HCT116 (cell line): ENCODE results near the gene POLR2J.
"Not testable (repeated sequence)": the region's sequence is repeated elsewhere in the genome, so short reads cannot be mapped to it uniquely, and the experiment has no call there.

Experiments used
- CBX3 ChIP-seq: IDR thresholded peaks from 2 replicates; pipeline ENCODE4 v1.6.1; 2012; ENCODE audit warnings: low read depth
- CTCF ChIP-seq, 3 experiments: fragments of 200-600 bp in 1 of 3; sonication (generic) in 1 of 3; IDR thresholded peaks in 2 of 3; conservative IDR thresholded peaks in 1 of 3; 2 replicates each; pipeline ENCODE4 v1.5.1; 2012 to 2017; ENCODE audit warnings: low read depth in 2 of 3, low read length in 2 of 3, antibody characterized with exemption in 1 of 3, borderline replicate concordance in 1 of 3, control low read depth in 1 of 3, mild to moderate bottlenecking in 1 of 3, mixed read lengths in 1 of 3, mixed run types in 1 of 3, moderate library complexity in 1 of 3; ENCODE audit not compliant: insufficient read depth in 1 of 3
- EGR1 ChIP-seq: IDR thresholded peaks from 2 replicates; pipeline ENCODE4 v1.6.1; 2012; ENCODE audit warnings: low read depth
- ELF1 ChIP-seq: IDR thresholded peaks from 2 replicates; pipeline ENCODE4 v1.6.1; 2012; ENCODE audit warnings: low read depth, borderline replicate concordance
- EZH2 ChIP-seq: fragments of 200-600 bp; sonication (generic); IDR thresholded peaks from 2 replicates; pipeline ENCODE4 v1.6.1; 2017; ENCODE audit warnings: antibody characterized with exemption, mixed run types
- EZH2phosphoT487 ChIP-seq: fragments of 200-600 bp; IDR thresholded peaks from 2 replicates; pipeline ENCODE4 v1.6.1; 2018; ENCODE audit warnings: antibody characterized with exemption, borderline replicate concordance
- FOSL1 ChIP-seq: IDR thresholded peaks from 2 replicates; pipeline ENCODE4 v1.6.1; 2012; ENCODE audit warnings: low read depth
- MAX ChIP-seq: IDR thresholded peaks from 2 replicates; pipeline ENCODE4 v1.6.1; 2012
- POLR2A ChIP-seq: IDR thresholded peaks from 2 replicates; pipeline ENCODE4 v1.7.0; 2011; ENCODE audit warnings: borderline replicate concordance; ENCODE audit not compliant: insufficient read depth, insufficient read length; ENCODE audit errors: extremely low read depth
- POLR2AphosphoS5 ChIP-seq: IDR thresholded peaks from 2 replicates; pipeline ENCODE4 v1.6.1; 2011; ENCODE audit warnings: mild to moderate bottlenecking, low read depth, low read length, moderate library complexity
- SIN3A ChIP-seq: IDR thresholded peaks from 2 replicates; pipeline ENCODE4 v1.6.1; 2012; ENCODE audit warnings: low read depth
- SP1 ChIP-seq: IDR thresholded peaks from 2 replicates; pipeline ENCODE4 v1.6.1; 2012; ENCODE audit warnings: low read depth
- YY1 ChIP-seq: IDR thresholded peaks from 2 replicates; pipeline ENCODE4 v1.6.1; 2011; ENCODE audit warnings: low read length, low read depth, moderate library complexity, mild to moderate bottlenecking; ENCODE audit not compliant: insufficient replicate concordance; ENCODE audit errors: extremely low read depth
- ZNF274 ChIP-seq: fragments of 200-500 bp; sonication (Bioruptor generic); IDR thresholded peaks from 2 replicates; pipeline ENCODE4 v1.6.1; 2014; ENCODE audit warnings: mild to moderate bottlenecking, low read depth, low read length, inconsistent platforms

GRCh38 chr7:102511860-102512522 is 33.3 kb upstream of the POLR2J start:
- not testable (repeated sequence) for TF ChIP-seq CTCF (IDR thresholded peaks at IDR 0.05 in 2 of 3, conservative IDR thresholded peaks at IDR 0.05 in 1 of 3; ENCODE audit: borderline replicate concordance in 1 of 3, insufficient read depth in 1 of 3, low read depth in 2 of 3, low read length in 2 of 3); POLR2A; FOSL1; EGR1; YY1; MAX; SIN3A; SP1; EZH2; ZNF274; ELF1; POLR2AphosphoS5; CBX3; EZH2phosphoT487
